OCI-LY1 (cell line): ENCODE measurements around the gene TCF4.

Source experiments
- CTCF ChIP-seq: fragments of 200-600 bp; sonication (generic), shearing (Covaris generic); IDR thresholded peaks from 2 replicates; pipeline ENCODE4 v1.5.1; 2017; ENCODE audit warnings: mild to moderate bottlenecking, antibody characterized with exemption, low read length, moderate library complexity, mixed read lengths
- EZH2 ChIP-seq: fragments of 200-600 bp; sonication (generic), shearing (Covaris generic); IDR thresholded peaks from 2 replicates; pipeline ENCODE4 v1.8.0; 2017; ENCODE audit warnings: borderline replicate concordance, mixed run types, mild to moderate bottlenecking, antibody characterized with exemption, low read length, moderate library complexity, mixed read lengths

GRCh38 chr18:55224086-55224625, 363.8 kb downstream of the TCF4 start:
- TF ChIP-seq EZH2: no peak
- no peak for TF ChIP-seq CTCF
